MM.1S (cell line): ENCODE results near the gene ATM.

Source experiments
- DNase-seq: peaks from one replicate; pipeline ENCODE4 v3.0.0-alpha.2; 2015
- H2AFZ ChIP-seq: fragments of 300-600 bp; sonication (generic); 2 replicates; pipeline ENCODE4 v1.6.0; 2016; ENCODE audit warnings: antibody characterized with exemption, low read length
- H3F3A ChIP-seq: fragments of 300-600 bp; sonication (generic); 2 replicates; pipeline ENCODE4 v1.6.1; 2016; ENCODE audit warnings: mild to moderate bottlenecking, antibody characterized with exemption, low read length, moderate library complexity, mixed read lengths; ENCODE audit not compliant: insufficient read depth
- H3K27ac ChIP-seq: fragments of 300-600 bp; sonication (generic); 2 replicates; pipeline ENCODE4 v1.5.1; 2016; ENCODE audit warnings: mild to moderate bottlenecking, low read length
- H3K27me3 ChIP-seq: fragments of 300-600 bp; sonication (generic); replicated peaks from 2 replicates; pipeline ENCODE4 v1.6.0; 2016; ENCODE audit warnings: low read length; ENCODE audit not compliant: insufficient read depth
- H3K36me3 ChIP-seq: fragments of 300-600 bp; sonication (generic); replicated peaks from 2 replicates; pipeline ENCODE4 v1.6.1; 2016; ENCODE audit warnings: mild to moderate bottlenecking, low read length, mixed read lengths; ENCODE audit not compliant: insufficient read depth
- H3K4me1 ChIP-seq: fragments of 300-600 bp; sonication (generic); 2 replicates; pipeline ENCODE4 v1.6.1; 2016; ENCODE audit warnings: low read length, mixed read lengths
- H3K4me2 ChIP-seq: fragments of 300-600 bp; sonication (generic); 2 replicates; pipeline ENCODE4 v1.6.0; 2016; ENCODE audit warnings: low read depth, low read length
- H3K4me3 ChIP-seq: fragments of 300-600 bp; sonication (generic); 2 replicates; pipeline ENCODE4 v1.5.1; 2016; ENCODE audit warnings: low read length, mixed read lengths
- H3K79me2 ChIP-seq: fragments of 300-600 bp; sonication (generic); 2 replicates; pipeline ENCODE4 v1.6.1; 2016; ENCODE audit warnings: mixed run types, low read length, mixed read lengths
- H3K9ac ChIP-seq: fragments of 300-600 bp; sonication (generic); 2 replicates; pipeline ENCODE4 v1.6.1; 2016; ENCODE audit warnings: low read length, mixed read lengths
- H3K9me2 ChIP-seq: fragments of 300-600 bp; sonication (generic); replicated peaks from 2 replicates; pipeline ENCODE4 v1.6.1; 2016; ENCODE audit warnings: mild to moderate bottlenecking, low read length, mixed read lengths; ENCODE audit not compliant: insufficient read depth
- H3K9me3 ChIP-seq: fragments of 300-600 bp; sonication (generic); replicated peaks from 2 replicates; pipeline ENCODE4 v1.6.1; 2016; ENCODE audit warnings: mild to moderate bottlenecking, low read length, mixed read lengths; ENCODE audit not compliant: insufficient read depth
- H4K20me1 ChIP-seq: fragments of 300-600 bp; sonication (generic); 2 replicates; pipeline ENCODE4 v1.6.1; 2016; ENCODE audit warnings: mild to moderate bottlenecking, low read length, moderate library complexity, mixed read lengths; ENCODE audit not compliant: insufficient read depth
- EZH2 ChIP-seq: fragments of 300-600 bp; sonication (generic); optimal IDR thresholded peaks from 2 replicates; pipeline ENCODE3; 2017; ENCODE audit warnings: low read depth, mild to moderate bottlenecking, antibody characterized with exemption, low read length, mixed read lengths
- EZH2phosphoT487 ChIP-seq: fragments of 300-600 bp; sonication (generic); IDR thresholded peaks from 2 replicates; pipeline ENCODE4 v1.6.1; 2018; ENCODE audit warnings: antibody characterized with exemption, low read length
- TF ChIP-seq, protein P1 (sequence below): fragments of 300-600 bp; sonication (generic); IDR thresholded peaks from 2 replicates; pipeline ENCODE4 v1.5.1; 2016; ENCODE audit warnings: antibody characterized with exemption, low read length, mixed read lengths

The ATM gene

DNA sequence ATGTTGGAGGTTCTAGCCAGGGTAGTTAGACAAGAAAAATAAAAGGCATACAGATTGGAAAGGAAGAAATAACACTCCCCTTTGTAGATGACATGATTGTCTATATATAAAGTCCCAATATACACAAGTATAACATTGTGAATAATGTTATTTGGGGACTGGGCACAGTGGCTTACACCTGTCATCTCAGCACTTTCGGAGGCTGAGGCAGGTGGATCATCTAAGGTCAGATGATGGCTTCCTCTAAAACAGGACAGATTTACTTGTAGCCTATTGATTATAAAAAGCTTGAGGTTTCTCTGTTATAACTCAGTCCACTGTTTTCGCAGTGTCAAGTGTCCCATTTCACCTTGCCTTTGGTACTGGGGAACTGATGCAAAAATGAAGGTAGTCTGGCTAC is 19.6 kb downstream of the ATM start:
- Histone ChIP-seq H4K20me1 (peaks cover 1% of the 10 kb centered on the region; the same call in 1 of the 2 replicates), H3K4me3 (no peak overlapping the region), H2AFZ (no peak overlapping the region), H3K4me2 (no peak overlapping the region), H3K9me2 (no peaks in the 10 kb centered on the region), H3K9ac (no peak overlapping the region), H3K4me1 (peaks cover 2% of the 10 kb centered on the region; the same call in 1 of the 2 replicates), H3K36me3 (no peaks in the 10 kb centered on the region), H3K27me3 (no peaks in the 10 kb centered on the region), H3K9me3 (no peaks in the 10 kb centered on the region), H3K79me2 (no peaks in the 10 kb centered on the region; the same call in 1 of the 2 replicates), H3K27ac (no peak overlapping the region), H3F3A (no peaks in the 10 kb centered on the region)
- DNase-seq = no peak
- TF ChIP-seq EZH2 (no peak), EZH2phosphoT487 (no peak)
- TF ChIP-seq, protein P1, sequence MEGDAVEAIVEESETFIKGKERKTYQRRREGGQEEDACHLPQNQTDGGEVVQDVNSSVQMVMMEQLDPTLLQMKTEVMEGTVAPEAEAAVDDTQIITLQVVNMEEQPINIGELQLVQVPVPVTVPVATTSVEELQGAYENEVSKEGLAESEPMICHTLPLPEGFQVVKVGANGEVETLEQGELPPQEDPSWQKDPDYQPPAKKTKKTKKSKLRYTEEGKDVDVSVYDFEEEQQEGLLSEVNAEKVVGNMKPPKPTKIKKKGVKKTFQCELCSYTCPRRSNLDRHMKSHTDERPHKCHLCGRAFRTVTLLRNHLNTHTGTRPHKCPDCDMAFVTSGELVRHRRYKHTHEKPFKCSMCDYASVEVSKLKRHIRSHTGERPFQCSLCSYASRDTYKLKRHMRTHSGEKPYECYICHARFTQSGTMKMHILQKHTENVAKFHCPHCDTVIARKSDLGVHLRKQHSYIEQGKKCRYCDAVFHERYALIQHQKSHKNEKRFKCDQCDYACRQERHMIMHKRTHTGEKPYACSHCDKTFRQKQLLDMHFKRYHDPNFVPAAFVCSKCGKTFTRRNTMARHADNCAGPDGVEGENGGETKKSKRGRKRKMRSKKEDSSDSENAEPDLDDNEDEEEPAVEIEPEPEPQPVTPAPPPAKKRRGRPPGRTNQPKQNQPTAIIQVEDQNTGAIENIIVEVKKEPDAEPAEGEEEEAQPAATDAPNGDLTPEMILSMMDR = no peak

DNA sequence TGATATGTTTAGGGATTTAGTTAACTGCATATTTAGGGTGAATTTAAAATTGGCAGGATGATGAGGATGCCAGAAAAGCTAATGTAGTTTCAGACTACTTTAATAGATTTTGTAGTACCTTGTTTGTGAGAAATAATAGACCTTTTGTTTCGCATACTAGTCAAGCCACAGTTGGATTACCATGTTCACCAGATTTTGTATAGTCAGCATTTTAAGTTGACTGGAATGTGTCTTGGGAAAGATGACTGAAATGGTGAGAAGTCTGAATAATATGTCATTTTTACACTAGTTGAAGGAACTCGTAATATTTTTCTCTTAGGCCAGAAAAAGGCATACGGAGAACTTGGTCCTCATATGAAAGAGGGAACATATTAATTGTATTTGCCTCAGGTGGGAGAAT is 23.4 kb downstream of the ATM start:
- Histone ChIP-seq H3K4me3 (no peak overlapping the region), H3K9me2 (no peaks in the 10 kb centered on the region), H3K4me2 (no peak overlapping the region), H2AFZ (no peak overlapping the region), H3F3A (no peaks in the 10 kb centered on the region), H3K9me3 (no peaks in the 10 kb centered on the region), H3K79me2 (no peaks in the 10 kb centered on the region), H3K4me1 (no peaks in the 10 kb centered on the region), H3K27ac (no peak overlapping the region), H3K9ac (no peak overlapping the region), H3K36me3 (no peaks in the 10 kb centered on the region; the same call in 1 of the 2 replicates), H3K27me3 (no peaks in the 10 kb centered on the region), H4K20me1 (no peaks in the 10 kb centered on the region)
- TF ChIP-seq EZH2 (no peak), EZH2phosphoT487 (no peak)
- TF ChIP-seq, protein P1 = no peak
- no peak for DNase-seq

DNA sequence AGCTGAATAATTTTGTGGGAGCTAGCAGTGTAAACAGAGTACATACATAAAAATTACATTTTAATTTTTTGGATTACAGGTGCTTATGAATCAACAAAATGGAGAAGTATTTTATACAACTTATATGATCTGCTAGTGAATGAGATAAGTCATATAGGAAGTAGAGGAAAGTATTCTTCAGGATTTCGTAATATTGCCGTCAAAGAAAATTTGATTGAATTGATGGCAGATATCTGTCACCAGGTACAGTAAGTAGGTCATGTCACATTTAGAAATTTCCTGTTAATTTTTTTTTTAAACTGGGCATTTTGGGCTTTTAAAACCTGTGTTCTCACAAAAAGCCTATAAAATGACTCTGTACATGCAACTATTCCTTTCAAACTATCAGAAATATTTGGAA is 24.0 kb downstream of the ATM start:
- H4K20me1 ChIP-seq = no peaks in the 10 kb centered on the region
- H3K4me1 ChIP-seq = no peaks in the 10 kb centered on the region
- H3K36me3 ChIP-seq = no peaks in the 10 kb centered on the region; the same call in 1 of the 2 replicates

More for the DNA sequence above, 24.0 kb downstream of the ATM start:
- no peaks in the 10 kb centered on the region for H3K79me2 ChIP-seq
- no peak overlapping the region for H3K4me3 ChIP-seq
- H3K27ac ChIP-seq = no peak overlapping the region
- no peak for DNase-seq
- H3F3A ChIP-seq = no peaks in the 10 kb centered on the region
- H3K9me3 ChIP-seq = no peaks in the 10 kb centered on the region
- no peak overlapping the region for H3K9ac ChIP-seq
- no peak overlapping the region for H3K4me2 ChIP-seq
- TF ChIP-seq EZH2 = no peak
- TF ChIP-seq, protein P1 = no peak
- no peak for TF ChIP-seq EZH2phosphoT487
- H3K9me2 ChIP-seq = no peaks in the 10 kb centered on the region
- H3K27me3 ChIP-seq = no peaks in the 10 kb centered on the region
- H2AFZ ChIP-seq = no peak overlapping the region
